Activated CD8-positive, alpha-beta memory T cell treated with anti-CD3 and anti-CD28 coated beads for 1 hour (primary cell): ENCODE measurements around the gene NPS.

Experiments used
- DNase-seq, 2 donors: peaks; one replicate each; pipeline ENCODE4 v3.0.0-alpha.2; 2020; ENCODE audit warnings: low read depth in 1 of 2; ENCODE audit errors: extremely low read depth in 1 of 2

The NPS gene

GRCh38 chr10:127549009-127549408 lies at the start of gene NPS:
Gene NPS, plus strand, starts transcription at chr10:127549309. Its CDS starts 60 bp downstream, at chr10:127549369.
- no peak for DNase-seq

- DNase-seq, result no peak
Observed at GRCh38 chr10:127500127-127500526, 49.0 kb upstream of the NPS start.

- DNase-seq, result no peak
Observed at GRCh38 chr10:127506094-127506493, 43.0 kb upstream of the NPS start.

- DNase-seq, result no peak
Observed at GRCh38 chr10:127522298-127522697, 26.8 kb upstream of the NPS start.

- no peak for DNase-seq
Observed at GRCh38 chr10:127523476-127523875, 25.6 kb upstream of the NPS start.

- DNase-seq, result no peak
Observed at GRCh38 chr10:127524229-127524628, 24.9 kb upstream of the NPS start.

- DNase-seq, result no peak
Observed at GRCh38 chr10:127524908-127525665, 24.0 kb upstream of the NPS start.

GRCh38 chr10:127525686-127526085 lies 23.4 kb upstream of the NPS start:
- DNase-seq, result no peak

- no peak for DNase-seq
Observed at GRCh38 chr10:127526161-127526560, 22.9 kb upstream of the NPS start.

- no peak for DNase-seq
Observed at GRCh38 chr10:127527320-127527719, 21.8 kb upstream of the NPS start.

GRCh38 chr10:127527891-127528290 lies 21.2 kb upstream of the NPS start:
- no peak for DNase-seq

GRCh38 chr10:127532193-127532592 lies 16.9 kb upstream of the NPS start:
- DNase-seq, result no peak

- no peak for DNase-seq
Observed at GRCh38 chr10:127532659-127533058, 16.4 kb upstream of the NPS start.

GRCh38 chr10:127534074-127534473 lies 15.0 kb upstream of the NPS start:
- no peak for DNase-seq

- DNase-seq, result no peak
Observed at GRCh38 chr10:127534496-127534895, 14.6 kb upstream of the NPS start.

- DNase-seq, result no peak
Observed at GRCh38 chr10:127535802-127536515, 13.2 kb upstream of the NPS start.

GRCh38 chr10:127536972-127537760 lies 11.9 kb upstream of the NPS start:
- DNase-seq, result no peak

- DNase-seq, result no peak
Observed at GRCh38 chr10:127537924-127538323, 11.2 kb upstream of the NPS start.

- no peak for DNase-seq
Observed at GRCh38 chr10:127548022-127548421, 1.1 kb upstream of the NPS start.

GRCh38 chr10:127550861-127551260 lies 1.8 kb downstream of the NPS start:
- no peak for DNase-seq

- DNase-seq, result no peak
Observed at GRCh38 chr10:127552446-127552845, 3.3 kb downstream of the NPS start.

- no peak for DNase-seq
Observed at GRCh38 chr10:127553417-127553816, 4.3 kb downstream of the NPS start.
